GM18858 (cell line): Measurements from ENCODE around the gene PLA1A.

Experiments
- ATAC-seq: cut with Tn5 transposase; IDR thresholded peaks from one replicate; pipeline ENCODE4 v1.9.1; 2021; ENCODE audit not compliant: unreplicated experiment

PLA1A gene

DNA sequence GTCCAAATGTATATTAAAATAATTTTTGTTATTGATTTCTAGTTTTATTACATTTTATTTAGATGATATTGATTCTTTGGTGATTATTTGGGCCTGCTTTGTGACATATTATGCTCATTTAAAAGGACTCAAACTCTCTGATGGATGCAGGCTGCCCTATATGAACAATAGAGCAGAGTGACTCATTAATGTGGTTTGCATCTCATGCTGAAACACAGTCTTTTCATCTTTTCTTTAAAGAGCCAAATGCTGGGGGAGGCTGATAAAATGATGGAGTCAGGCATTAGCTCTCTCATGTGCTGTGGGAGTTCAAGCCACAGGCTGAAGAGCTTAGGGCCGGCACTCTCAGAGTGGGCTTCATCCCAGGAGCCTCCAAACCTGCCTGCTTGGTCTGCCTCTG is 7.2 kb downstream of the PLA1A start:
- ATAC-seq = no peak

DNA sequence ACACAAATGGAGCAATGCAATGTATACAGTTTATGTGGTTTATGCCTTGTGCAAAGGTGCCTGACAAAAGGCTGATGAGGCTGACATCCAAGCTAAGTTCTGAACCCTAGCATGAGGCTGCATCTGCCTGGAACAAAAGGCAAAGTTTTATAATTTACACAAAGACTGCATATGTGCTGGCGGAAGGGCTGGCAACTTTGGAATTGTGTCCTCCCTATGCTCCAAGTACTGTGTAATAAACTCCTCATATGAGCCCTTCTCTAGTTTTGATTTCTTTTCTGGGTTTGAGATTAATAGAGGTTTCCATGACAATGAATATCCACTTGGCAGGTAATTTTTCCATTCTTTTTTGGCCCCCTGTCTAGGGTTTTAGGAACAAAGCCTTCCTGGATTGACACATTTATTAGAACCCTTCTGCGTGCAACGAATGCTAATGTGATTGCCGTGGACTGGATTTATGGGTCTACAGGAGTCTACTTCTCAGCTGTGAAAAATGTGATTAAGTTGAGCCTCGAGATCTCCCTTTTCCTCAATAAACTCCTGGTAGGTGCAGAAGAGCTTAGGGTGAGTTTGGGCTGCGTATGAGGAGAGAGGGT is 10.8 kb downstream of the PLA1A start:
- no peak for ATAC-seq

DNA sequence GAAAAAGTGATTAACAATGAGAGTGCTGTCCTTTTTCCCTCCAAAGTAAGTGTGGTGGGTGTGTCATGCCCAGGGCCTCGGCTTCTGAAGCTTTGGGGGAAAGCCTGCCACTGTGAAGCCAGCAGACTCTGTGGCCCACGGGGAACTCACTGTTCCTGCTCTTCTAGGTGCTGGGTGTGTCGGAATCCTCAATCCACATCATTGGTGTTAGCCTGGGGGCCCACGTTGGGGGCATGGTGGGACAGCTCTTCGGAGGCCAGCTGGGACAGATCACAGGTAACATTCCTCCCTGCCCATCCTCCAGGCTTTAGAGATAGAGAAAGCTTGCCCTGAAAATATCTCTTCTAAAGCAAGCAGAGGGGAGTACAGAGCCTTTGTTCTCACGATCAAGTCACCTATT is 11.6 kb downstream of the PLA1A start:
- no peak for ATAC-seq

DNA sequence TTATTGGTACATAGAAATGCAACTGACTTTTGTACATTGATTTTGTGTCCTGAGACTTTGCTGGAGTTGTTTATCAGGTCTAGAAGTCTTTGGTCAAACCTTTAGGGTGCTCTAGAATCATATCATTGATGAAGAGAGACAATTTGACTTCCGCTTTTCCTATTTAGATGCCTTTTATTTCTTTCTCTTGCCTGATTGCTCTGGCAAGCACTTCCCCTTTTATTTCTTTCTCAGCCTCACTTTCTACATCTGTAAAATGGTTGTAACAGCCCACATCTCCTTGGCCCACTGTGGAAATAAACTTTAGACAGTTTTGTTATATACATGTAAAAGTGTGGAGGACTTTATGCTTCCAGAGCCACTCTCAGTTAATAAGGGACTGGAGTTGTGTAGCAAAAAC is 14.0 kb downstream of the PLA1A start:
- ATAC-seq = no peak

DNA sequence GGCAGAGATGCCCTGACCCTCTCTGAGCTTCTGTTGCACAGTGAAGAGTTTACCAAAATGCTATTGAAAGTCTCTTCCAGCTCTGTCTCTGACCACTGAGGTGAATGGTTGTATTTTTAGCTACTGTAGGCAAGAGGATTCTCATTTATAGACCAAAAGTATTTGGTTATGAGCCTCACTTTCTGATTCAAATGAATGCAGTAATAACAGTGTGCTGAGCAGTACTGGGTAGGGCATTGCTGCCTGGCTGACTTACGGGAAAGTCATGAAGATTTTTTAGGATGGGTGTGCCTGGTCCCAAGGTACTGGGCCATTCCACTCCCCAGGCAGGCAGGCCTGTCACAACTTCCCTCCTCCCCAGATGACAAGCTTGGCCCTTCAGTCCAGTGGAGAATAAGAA is 15.5 kb downstream of the PLA1A start:
- ATAC-seq = no peak

DNA sequence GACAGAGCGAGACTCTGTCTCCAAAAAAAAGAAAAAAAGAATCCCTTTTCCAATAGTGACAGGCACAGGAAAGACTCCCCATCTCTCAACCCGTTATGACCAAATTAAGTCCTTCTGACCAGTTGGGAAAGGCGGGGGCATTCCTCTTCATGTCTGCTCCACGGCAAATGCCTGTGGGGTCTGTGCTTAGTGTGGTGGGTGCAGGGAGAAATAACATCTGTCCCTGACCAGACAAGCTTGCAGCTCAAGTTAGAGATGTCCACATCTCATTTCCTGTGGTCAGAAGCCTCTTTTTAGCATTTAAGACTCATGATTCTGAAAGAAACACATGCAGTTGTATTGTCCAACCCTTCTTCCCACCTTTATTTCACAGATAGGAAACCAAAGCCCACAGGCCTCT is 16.2 kb downstream of the PLA1A start:
- ATAC-seq = no peak

DNA sequence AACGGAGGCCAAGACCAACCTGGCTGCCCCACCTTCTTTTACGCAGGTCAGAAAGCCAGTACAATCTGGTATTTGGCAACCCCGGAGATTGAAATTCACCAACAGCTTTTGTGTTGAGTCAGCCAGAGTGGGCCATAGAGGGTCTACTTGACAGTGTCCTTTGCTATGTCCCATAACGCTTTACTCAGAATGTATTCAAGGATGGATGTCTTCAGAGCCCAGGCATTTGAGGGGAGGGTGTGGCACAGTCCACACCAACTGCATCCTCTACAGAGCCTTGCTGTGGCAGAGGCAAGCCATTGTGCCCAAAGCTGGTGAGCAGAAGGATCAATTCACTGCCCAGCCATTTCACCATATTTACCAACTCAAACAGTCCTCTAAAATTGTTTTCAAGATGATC is 18.4 kb downstream of the PLA1A start:
- no peak for ATAC-seq

DNA sequence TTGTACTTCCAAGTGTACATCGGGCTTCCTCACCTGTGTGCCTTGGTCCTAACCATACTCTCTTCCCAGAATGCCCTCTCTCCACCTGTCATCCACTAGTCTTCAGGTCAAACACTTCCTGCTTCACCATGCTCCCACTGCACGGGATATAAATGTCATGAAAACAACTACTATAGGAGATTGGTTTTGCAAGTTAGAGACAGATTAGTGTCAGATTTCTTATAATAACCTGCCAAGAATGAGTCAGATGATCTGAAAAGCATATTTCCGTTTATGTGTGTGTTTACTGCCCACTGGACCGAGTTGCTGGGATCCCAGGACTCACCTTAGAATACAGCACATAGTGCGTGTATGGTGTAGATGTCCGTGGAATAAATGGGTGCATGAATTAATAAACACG is 21.4 kb downstream of the PLA1A start:
- ATAC-seq = no peak

DNA sequence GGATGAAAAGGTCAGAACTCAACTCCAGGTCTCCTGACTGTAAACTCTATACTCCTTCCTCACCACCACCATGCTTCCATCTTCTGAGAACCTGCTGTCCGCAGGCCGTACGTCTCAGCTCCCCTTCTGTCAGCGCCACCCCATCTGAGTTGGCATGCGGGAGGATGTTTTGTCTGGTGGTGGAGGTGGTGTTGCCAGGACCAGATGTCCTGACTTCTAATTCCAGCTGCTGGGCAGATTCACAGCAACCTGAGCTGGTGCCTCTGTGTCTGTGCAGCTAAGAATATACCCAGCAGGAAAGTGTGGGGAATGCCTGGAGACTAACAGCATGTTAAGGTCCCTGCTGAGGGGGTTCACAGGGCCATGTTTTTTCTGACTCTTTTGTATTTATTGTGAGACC is 23.2 kb downstream of the PLA1A start:
- no peak for ATAC-seq

DNA sequence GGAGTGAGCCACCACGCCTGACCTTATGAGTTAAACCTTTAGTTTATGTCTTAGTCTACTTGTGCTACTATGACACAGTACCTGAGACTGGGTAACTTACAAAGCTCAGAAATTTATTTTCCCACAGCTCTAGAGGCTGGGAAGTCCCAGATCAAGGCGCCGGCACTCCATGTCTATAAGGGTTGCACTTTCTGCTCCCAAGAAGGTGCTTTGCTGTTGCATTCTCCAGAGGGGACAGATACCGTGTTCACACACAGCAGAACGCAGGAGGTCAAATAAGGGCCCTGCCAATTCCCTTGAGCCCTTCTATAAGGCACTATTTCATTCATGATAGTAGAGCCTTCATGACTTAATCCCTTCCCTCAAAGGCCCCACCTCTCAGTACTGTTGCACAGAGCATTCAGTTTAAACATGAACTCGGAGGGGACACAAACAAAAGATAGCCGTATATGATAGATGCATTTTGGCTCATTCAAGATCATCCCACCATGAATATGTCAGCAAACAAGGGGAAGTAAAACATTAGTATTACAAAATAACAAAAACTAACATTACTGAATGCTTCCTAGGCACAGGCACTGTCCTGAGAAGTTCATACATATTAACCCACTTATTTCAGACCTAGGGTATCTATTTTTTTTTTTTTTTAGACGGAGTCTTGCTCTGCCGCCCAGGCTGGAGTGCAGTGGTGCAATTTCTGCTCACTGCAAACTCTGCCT is 26.5 kb downstream of the PLA1A start:
- ATAC-seq = no peak

DNA sequence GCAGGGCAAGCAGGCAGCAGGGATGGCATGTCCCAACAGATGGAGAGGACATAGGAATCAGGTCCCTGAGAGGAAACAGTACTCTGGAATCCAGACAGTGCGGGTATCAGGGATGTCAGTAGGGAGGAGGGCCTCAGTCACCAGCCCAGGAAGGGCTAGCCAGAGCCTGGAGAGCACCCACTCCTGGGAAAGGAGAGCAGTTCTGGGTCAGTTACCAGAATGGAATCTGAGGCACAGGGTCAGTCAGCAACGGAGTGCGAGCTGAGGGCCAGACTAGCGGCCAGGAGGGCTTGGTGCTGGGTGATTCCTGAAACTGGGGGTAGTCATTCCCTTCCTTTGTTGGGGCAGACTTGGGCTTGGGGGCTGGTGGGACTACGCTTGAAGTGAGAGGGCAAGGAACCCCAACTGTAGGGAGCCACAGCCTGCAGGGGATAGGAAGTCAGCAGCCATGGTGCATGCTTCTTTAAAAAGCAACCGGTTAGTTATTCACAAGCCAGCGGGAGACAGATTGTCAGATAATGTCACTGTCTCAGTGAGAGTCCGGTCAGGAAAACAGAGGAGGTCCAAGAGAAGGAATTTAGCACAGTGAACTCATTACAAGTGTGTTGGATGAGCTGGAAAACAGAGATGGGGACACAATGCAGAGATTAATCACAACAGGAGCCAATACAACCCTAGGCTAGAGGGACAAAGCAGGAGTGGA is 27.9 kb downstream of the PLA1A start:
- no peak for ATAC-seq

DNA sequence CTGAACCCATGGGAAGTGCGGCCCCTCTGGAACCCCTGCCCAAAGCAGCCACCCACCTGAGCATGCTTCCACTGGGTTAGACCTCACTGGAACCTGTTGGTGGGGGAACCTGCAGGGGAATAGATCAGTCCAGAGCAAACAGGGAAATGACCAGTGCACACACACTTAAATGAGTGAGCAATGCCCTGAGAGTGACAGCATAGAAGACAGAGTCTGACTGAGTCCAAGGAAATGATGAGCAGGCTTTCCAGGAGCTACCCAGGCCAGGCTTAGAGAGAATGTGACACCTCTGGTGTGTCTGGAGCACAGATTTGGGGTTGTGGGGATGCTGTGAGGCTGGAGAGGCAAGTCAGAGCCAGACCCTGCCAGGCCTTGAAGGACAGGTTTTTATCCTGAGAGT is 28.5 kb downstream of the PLA1A start:
- no peak for ATAC-seq

DNA sequence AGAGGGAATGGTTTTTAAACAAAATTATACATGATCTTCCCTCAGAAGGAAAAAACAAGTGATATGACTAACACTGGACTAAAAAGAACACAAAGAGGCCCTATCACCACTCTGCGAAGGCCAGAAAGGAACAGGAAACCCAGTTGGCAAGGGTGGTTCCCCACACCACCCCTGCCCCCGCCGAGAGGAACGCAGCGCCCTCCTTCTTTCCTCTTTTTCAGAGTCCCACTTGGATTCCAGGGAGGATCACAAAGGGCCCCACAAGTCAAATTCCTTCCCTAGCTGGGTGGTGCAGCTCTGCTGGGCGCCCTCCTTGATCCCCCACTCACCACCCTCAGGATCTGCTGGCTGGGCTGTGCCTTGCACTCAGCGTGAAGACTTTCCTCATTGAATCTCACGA is 29.8 kb downstream of the PLA1A start:
- ATAC-seq = peak; percentile 28

DNA sequence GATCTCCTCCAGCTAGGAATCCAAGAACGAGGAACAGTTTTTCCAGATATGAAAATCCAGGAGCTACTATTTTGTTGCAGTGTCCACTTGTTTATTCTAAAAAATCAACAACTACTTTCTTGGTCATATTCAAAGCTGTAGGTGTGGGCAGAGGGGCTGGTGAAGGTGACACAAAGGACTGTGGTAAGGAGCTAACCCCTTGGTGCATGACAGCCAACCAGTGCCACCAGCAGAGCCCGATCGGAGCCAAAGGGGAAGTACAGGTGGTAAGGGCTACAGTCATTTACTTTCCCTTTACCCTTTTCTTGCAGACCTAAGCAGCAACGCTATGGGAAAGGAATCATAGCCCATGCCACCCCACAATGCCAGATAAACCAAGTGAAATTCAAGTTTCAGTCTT is 30.7 kb downstream of the PLA1A start:
- ATAC-seq = peak; percentile 63

DNA sequence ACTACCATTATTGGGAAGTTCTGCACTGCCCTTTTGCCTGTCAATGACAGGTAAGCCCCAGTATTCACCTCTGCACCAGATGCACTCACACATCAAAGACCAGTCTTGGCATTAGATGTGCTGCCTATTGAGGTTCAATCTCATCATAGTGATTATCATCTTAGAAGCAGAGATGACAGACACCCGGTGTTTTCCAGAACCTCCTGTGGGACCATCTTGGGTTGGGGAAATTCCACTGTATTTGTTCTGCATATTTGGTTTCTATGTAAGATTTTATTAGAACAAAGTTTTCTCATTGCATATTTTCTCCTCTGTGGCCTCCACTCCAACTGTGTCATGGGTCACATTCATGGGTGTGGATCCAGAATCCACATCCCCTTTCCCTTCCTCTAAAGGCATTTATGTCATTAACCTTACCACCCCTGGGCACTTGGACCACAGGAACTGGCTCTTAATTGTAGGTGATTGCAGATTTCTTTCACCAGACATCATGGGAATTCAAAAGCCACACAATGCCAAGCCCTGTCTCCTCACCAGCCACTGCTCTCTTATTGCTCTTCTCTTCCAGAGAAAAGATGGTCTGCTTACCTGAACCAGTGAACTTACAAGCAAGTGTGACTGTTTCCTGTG is 31.2 kb downstream of the PLA1A start:
- ATAC-seq = peak; percentile 22

DNA sequence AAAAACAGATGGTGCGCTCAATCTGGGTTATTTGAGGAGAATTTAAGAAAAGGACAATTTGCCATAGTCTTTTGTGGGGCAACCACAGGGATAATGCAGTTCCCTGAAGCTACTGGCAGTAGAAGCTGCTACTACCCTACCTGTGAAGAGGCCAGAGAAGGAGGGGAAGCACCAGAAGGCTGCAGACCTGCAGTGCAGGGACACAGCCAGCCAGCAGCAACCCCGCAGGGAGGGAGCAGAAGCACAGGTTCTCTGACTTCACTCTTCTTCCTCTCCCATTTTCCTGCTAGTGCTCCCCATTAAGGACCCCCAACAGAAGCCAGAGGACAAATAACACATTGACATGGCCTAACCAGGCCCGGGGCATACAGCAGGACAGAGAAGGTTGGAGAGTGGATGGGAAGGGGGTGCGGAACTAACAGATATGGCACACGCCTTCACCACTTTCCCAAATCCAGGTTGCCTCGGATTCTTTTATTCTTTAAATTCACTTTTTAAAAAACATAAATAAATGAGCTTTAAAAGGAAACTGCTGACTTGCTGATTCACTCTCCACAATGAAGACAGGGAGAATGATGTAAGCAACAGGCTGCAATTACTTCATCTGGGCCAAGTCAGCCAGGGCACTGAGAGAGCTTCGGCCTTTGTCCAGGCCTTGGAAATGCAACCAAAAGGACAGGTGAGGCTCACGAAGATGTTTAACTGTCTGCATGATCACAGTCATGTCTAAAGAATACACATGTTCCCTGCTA is 32.6 kb downstream of the PLA1A start:
- ATAC-seq = no peak

DNA sequence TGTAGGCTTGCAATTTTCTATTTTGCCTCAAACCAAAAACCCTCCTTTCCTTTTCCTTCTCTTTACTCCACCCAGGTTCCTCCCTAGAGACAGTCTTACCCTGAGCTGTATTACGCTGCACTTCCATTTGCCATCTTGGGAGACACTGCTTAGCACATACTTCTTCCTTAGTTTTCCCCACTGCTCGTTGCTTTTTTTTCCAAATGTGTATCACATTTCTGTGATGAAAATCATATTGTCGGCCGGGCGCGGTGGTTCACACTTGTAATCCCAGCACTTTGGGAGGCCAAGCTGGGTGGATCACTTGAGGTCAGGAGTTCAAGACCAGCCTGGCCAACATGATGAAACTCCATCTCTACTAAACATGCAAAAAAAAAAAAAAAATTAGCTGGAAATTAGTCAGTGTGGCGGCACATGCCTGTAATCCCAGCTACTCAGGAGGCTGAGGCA is 33.2 kb downstream of the PLA1A start:
- no peak for ATAC-seq

DNA sequence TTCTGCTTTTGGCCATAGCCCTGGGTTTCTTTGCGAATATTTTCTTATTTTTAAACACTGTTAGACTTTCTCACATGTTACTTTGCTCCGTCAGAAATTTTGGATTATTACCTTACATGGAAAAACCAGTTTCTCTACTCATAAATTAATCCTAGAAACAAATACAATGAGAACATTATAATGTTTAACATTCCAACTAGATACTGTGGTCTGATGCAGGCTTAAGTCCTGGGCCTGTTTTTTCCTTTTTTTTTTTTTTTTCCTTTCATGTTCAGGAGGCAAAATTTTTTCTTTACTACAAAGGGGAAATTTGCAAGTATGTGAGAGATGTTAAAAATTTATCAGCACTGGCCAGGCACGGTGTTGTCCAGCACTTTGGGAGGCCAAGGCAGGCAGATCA is 33.8 kb downstream of the PLA1A start:
- ATAC-seq = no peak

DNA sequence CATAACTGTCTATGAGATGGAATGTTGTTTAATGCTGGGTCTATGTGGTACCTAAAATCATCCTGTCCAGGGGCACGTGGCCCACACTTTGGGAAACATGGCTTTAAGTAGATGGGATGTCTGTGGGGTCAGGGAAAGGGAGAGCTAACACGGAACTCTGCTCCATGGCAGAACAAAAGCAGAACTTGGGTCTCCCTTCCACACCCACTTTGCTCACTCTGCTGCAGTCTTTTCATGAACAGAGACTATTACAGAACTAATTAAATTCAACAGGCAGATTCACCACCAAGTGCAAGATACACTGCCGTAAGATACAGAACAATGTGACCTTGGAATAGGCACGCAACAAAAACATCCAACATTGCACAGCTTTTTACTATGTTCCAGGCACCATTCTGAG is 34.5 kb downstream of the PLA1A start:
- ATAC-seq = no peak

DNA sequence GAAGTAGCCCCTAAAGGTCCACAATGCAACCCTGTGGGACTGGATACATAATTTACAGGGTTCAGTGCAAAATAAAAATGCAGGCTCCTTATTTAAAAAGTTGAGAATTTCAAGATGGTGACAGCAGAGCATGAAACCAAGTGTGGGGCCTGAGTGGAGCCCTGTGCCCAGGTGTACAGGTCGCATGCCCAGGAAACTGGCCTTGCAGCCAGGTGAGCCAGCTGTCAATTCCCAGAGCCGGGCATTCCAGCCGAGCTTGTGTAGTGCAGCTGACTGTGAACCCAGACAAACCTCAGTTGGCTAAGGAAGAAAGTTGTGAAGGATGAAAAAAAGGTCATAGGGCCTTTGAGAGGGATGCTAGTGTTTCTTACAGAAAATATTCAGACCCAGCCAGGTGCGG is 35.1 kb downstream of the PLA1A start:
- ATAC-seq = no peak

DNA sequence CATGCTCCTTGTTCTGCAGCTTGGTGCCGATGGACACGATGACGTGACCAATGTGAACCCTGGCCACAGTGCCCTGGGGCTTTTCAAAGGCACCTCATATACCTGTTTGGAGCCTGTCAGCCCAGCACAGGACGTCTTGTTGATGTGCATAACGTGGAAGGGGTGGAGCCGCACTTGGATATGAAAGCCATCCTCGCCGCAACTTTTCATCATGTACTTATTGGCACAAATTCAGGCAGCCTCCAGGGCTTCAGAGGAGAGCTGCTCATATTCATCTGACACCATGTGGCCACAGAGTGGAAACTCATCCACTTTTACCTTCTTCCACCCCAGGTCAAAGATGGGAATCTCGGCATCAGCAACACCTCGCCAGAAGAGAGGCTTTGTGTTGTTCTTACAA is 38.0 kb downstream of the PLA1A start:
- no peak for ATAC-seq
